HEK293 (cell line): ENCODE measurements around the gene ANXA10.

Source experiments
- GLI2 ChIP-seq: fragments of 450-650 bp; formaldehyde crosslinking; IDR thresholded peaks from 2 replicates; pipeline ENCODE4; 2017; ENCODE audit warnings: missing biosample characterization, missing genetic modification characterization, low read depth, borderline replicate concordance
- KLF16 ChIP-seq: fragments of 450-650 bp; formaldehyde crosslinking; IDR thresholded peaks from 2 replicates; pipeline ENCODE4 v1.5.1; 2017; ENCODE audit warnings: missing biosample characterization, missing genetic modification characterization
- PBX3 ChIP-seq: sonication (generic); formaldehyde crosslinking; IDR thresholded peaks from 2 replicates; pipeline ENCODE4 v1.8.1; 2022; ENCODE audit warnings: mild to moderate bottlenecking, moderate library complexity, missing genetic modification reagents
- ZFP37 ChIP-seq: fragments of 450-650 bp; formaldehyde crosslinking; IDR thresholded peaks from 2 replicates; pipeline ENCODE4 v1.5.1; 2016; ENCODE audit warnings: missing biosample characterization, missing genetic modification characterization
- ZNF157 ChIP-seq: fragments of 450-650 bp; formaldehyde crosslinking; IDR thresholded peaks from 2 replicates; pipeline ENCODE4 v1.5.1; 2016; ENCODE audit warnings: missing biosample characterization, missing genetic modification characterization
- ZNF274 ChIP-seq, 2 experiments: fragments of 200-500 bp in 1 of 2; fragments of 450-650 bp in 1 of 2; sonication (Bioruptor generic) in 1 of 2; formaldehyde crosslinking in 1 of 2; IDR thresholded peaks; 2 replicates each; pipeline versions ENCODE4 v1.5.1 to v1.6.1; 2014 to 2016; ENCODE audit warnings: borderline replicate concordance in 1 of 2, inconsistent platforms in 1 of 2, low read length in 1 of 2, missing biosample characterization in 1 of 2, missing genetic modification characterization in 1 of 2
- ZNF350 ChIP-seq: fragments of 450-650 bp; formaldehyde crosslinking; IDR thresholded peaks from 2 replicates; pipeline ENCODE4 v1.5.0; 2017; ENCODE audit warnings: missing biosample characterization, mild to moderate bottlenecking, missing genetic modification characterization
- ZNF561 ChIP-seq: fragments of 450-650 bp; IDR thresholded peaks from 2 replicates; pipeline ENCODE4 v1.5.1; 2018; ENCODE audit warnings: missing biosample characterization, missing genetic modification characterization, borderline replicate concordance
- ZNF585B ChIP-seq: fragments of 450-650 bp; formaldehyde crosslinking; IDR thresholded peaks from 2 replicates; pipeline ENCODE4 v1.5.1; 2016; ENCODE audit warnings: missing biosample characterization, missing genetic modification characterization
- TF ChIP-seq, protein P1 (sequence below): fragments of 450-650 bp; formaldehyde crosslinking; IDR thresholded peaks from 2 replicates; pipeline ENCODE4 v1.5.1; 2016; ENCODE audit warnings: missing biosample characterization, missing genetic modification characterization

- TF ChIP-seq ZNF274 (IDR thresholded peaks at IDR 0.05; ENCODE audit: low read length) (no peak), ZNF274 (tag by site-specific recombination; IDR thresholded peaks at IDR 0.05; ENCODE audit: borderline replicate concordance) (no peak), ZNF350 (tag by site-specific recombination) (no peak), ZFP37 (tag by site-specific recombination) (no peak), ZNF585B (peak; percentile 88), ZNF157 (tag by site-specific recombination) (no peak), KLF16 (no peak), ZNF561 (tag by site-specific recombination) (no peak), GLI2 (no peak), PBX3 (CRISPR knock-in tag) (no peak)
- TF ChIP-seq, protein P1, sequence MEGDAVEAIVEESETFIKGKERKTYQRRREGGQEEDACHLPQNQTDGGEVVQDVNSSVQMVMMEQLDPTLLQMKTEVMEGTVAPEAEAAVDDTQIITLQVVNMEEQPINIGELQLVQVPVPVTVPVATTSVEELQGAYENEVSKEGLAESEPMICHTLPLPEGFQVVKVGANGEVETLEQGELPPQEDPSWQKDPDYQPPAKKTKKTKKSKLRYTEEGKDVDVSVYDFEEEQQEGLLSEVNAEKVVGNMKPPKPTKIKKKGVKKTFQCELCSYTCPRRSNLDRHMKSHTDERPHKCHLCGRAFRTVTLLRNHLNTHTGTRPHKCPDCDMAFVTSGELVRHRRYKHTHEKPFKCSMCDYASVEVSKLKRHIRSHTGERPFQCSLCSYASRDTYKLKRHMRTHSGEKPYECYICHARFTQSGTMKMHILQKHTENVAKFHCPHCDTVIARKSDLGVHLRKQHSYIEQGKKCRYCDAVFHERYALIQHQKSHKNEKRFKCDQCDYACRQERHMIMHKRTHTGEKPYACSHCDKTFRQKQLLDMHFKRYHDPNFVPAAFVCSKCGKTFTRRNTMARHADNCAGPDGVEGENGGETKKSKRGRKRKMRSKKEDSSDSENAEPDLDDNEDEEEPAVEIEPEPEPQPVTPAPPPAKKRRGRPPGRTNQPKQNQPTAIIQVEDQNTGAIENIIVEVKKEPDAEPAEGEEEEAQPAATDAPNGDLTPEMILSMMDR (tag by site-specific recombination) = no peak
Observed at GRCh38 chr4:168203233-168203911, 111.0 kb downstream of the ANXA10 start.
